Measurements from ENCODE around the gene AREL1.

GRCh38 chr14:74697543-74697942 is 15.3 kb downstream of the AREL1 start:
- TF ChIP-seq CTCF (conservative IDR thresholded peaks at IDR 0.05) (no peak), EZH2 (IDR thresholded peaks at IDR 0.05; ENCODE audit: low read depth) (no peak)

Measured in PC-9 (cell line).